ENCODE data around the gene LPIN1. TPM values are rescaled to one million over a fixed set of nuclear protein-coding genes. Genes with fewer than 3 reads are reported as not detected.

LPIN1 gene
- total and polyA plus RNA-seq, 2 of the 13 experiments (the other 11 are each of a cell fraction or from before 2014, with no cell fraction given): 9.7 to 19.4 TPM

DNA sequence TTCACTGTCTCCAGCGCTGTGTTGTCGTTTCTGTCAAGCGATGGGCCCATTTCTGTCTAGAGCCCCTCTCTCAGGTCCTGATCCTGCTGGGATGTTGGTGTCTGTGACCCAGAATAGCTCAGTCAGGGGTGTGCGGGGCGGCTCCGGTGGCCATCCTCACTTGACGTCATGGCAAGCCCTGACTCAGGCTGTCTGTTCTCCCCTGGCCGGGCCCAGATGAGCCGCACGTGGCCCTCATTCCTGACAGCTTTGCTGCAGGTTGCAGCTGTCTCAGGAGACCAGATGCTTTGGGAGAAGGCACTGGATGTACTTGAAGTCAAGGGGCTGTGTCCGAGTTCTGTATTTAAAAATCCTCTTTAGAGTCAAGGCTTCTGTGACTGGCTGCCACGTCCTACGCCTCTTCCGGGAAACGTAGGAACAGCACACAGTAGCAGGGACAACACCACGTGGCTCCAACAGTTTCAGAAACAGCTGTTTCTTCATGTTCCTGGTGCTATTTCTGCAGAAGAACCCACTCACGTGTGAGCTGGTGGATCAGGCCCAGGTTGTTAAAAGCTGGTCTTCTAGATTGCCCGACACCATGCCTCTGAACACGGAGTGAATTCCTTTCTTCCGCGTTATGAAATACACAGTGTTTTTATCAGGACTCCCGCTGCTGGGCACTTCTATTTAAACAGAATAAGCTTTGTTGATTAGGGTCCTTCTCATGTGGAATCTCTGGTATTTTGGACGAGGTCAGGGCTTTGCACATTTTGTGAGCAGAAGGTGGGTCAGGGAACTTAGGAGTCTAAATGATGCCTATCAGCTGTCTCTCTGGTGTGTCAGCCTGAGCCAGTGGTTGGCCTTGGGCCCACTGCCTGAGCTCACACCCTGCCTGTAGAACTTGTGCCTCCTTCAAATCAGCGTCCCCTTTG is 48.2 kb upstream of the LPIN1 start (continued):
- TF ChIP-seq, protein P1, sequence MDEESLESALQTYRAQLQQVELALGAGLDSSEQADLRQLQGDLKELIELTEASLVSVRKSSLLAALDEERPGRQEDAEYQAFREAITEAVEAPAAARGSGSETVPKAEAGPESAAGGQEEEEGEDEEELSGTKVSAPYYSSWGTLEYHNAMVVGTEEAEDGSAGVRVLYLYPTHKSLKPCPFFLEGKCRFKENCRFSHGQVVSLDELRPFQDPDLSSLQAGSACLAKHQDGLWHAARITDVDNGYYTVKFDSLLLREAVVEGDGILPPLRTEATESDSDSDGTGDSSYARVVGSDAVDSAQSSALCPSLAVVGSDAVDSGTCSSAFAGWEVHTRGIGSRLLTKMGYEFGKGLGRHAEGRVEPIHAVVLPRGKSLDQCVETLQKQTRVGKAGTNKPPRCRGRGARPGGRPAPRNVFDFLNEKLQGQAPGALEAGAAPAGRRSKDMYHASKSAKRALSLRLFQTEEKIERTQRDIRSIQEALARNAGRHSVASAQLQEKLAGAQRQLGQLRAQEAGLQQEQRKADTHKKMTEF (CRISPR knock-in tag; IDR thresholded peaks at IDR 0.05): peak; percentile 36; the same call in 1 of the 2 replicates
- TF ChIP-seq KDM1A (CRISPR knock-in tag; IDR thresholded peaks at IDR 0.05) (no peak), RFXANK (CRISPR knock-in tag; IDR thresholded peaks at IDR 0.05) (no peak), SP1 (IDR thresholded peaks at IDR 0.05) (no peak), SP1 (CRISPR knock-in tag; IDR thresholded peaks at IDR 0.05) (no peak), ZBTB7B (CRISPR knock-in tag; IDR thresholded peaks at IDR 0.05) (0 out of 2 replicates have a peak, but pooled peaks have one; percentile 20), BORCS8-MEF2B (CRISPR knock-in tag; IDR thresholded peaks at IDR 0.05) (peak; percentile 64; the same call in 1 of the 2 replicates), HOXD1 (CRISPR knock-in tag; IDR thresholded peaks at IDR 0.05) (no peak), NFYC (CRISPR knock-in tag; IDR thresholded peaks at IDR 0.05) (0 out of 2 replicates have a peak, but pooled peaks have one; percentile 11), ZC3H4 (CRISPR knock-in tag; IDR thresholded peaks at IDR 0.05; ENCODE audit: borderline replicate concordance) (no peak)
- TF ChIP-seq, protein P2, sequence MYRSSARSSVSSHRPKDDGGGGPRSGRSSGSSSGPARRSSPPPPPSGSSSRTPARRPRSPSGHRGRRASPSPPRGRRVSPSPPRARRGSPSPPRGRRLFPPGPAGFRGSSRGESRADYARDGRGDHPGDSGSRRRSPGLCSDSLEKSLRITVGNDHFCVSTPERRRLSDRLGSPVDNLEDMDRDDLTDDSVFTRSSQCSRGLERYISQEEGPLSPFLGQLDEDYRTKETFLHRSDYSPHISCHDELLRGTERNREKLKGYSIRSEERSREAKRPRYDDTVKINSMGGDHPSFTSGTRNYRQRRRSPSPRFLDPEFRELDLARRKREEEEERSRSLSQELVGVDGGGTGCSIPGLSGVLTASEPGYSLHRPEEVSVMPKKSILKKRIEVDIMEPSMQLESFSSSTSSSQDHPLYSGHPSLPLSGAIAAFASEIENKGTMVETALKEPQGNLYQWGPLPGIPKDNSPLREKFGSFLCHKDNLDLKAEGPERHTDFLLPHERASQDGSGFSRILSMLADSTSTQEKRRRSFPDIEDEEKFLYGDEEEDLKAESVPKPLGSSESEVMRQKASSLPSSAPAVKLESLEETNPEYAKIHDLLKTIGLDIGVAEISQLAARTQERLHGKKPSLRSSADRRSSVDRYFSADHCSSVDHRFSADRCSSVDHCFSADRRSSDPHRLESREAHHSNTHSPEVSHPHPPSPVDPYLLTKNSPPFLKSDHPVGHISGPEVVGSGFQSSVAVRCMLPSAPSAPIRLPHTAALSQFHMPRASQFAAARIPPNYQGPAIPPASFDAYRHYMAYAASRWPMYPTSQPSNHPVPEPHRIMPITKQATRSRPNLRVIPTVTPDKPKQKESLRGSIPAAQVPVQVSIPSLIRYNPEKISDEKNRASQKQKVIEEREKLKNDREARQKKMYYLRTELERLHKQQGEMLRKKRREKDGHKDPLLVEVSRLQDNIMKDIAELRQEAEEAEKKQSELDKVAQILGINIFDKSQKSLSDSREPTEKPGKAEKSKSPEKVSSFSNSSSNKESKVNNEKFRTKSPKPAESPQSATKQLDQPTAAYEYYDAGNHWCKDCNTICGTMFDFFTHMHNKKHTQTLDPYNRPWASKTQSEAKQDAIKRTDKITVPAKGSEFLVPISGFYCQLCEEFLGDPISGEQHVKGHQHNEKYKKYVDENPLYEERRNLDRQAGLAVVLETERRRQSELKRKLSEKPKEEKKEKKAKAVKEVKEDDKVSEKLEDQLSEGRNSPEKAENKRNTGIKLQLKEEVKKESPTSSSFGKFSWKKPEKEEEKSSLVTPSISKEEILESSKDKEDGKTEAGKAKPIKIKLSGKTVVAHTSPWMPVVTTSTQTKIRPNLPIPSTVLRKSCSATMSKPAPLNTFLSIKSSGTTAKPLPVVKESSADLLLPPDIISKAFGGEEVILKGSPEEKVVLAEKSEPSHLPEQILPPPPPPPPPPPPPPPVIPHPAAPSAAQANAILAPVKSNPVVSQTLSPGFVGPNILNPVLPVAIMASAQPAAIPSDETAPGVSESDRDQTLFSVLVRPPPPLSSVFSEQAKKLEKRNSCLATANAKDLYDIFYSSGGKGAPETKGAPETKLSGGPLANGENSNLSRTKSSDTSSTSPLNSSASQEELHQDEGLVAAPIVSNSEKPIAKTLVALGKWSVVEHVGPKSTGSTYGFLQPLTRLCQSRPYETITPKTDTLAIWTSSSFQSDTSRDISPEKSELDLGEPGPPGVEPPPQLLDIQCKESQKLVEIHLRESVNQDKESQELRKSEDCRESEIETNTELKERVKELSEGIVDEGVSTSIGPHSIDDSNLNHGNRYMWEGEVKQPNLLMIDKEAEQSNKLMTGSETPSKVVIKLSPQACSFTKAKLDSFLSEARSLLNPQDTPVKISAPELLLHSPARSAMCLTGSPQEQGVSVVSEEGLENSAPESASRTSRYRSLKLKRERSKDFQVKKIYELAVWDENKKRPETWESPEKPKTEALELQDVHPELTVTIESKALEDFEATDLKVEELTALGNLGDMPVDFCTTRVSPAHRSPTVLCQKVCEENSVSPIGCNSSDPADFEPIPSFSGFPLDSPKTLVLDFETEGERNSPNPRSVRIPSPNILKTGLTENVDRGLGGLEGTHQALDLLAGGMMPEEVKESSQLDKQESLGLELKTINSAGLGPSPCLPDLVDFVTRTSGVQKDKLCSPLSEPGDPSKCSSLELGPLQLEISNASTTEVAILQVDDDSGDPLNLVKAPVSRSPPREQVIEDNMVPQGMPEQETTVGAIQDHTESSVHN (CRISPR knock-in tag; IDR thresholded peaks at IDR 0.05): no peak
- TF ChIP-seq, protein P3, sequence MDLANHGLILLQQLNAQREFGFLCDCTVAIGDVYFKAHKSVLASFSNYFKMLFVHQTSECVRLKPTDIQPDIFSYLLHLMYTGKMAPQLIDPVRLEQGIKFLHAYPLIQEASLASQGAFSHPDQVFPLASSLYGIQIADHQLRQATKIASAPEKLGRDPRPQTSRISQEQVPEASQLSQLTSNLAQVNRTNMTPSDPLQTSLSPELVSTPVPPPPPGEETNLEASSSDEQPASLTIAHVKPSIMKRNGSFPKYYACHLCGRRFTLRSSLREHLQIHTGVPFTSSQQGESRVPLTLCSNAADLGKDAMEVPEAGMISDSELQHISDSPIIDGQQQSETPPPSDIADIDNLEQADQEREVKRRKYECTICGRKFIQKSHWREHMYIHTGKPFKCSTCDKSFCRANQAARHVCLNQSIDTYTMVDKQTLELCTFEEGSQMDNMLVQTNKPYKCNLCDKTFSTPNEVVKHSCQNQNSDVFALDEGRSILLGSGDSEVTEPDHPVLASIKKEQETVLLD (CRISPR knock-in tag; IDR thresholded peaks at IDR 0.05; ENCODE audit: low read depth): no peak
- TF ChIP-seq, protein P4, sequence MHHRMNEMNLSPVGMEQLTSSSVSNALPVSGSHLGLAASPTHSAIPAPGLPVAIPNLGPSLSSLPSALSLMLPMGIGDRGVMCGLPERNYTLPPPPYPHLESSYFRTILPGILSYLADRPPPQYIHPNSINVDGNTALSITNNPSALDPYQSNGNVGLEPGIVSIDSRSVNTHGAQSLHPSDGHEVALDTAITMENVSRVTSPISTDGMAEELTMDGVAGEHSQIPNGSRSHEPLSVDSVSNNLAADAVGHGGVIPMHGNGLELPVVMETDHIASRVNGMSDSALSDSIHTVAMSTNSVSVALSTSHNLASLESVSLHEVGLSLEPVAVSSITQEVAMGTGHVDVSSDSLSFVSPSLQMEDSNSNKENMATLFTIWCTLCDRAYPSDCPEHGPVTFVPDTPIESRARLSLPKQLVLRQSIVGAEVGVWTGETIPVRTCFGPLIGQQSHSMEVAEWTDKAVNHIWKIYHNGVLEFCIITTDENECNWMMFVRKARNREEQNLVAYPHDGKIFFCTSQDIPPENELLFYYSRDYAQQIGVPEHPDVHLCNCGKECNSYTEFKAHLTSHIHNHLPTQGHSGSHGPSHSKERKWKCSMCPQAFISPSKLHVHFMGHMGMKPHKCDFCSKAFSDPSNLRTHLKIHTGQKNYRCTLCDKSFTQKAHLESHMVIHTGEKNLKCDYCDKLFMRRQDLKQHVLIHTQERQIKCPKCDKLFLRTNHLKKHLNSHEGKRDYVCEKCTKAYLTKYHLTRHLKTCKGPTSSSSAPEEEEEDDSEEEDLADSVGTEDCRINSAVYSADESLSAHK (CRISPR knock-in tag; IDR thresholded peaks at IDR 0.05; ENCODE audit: borderline replicate concordance): no peak
- TF ChIP-seq, protein P5, sequence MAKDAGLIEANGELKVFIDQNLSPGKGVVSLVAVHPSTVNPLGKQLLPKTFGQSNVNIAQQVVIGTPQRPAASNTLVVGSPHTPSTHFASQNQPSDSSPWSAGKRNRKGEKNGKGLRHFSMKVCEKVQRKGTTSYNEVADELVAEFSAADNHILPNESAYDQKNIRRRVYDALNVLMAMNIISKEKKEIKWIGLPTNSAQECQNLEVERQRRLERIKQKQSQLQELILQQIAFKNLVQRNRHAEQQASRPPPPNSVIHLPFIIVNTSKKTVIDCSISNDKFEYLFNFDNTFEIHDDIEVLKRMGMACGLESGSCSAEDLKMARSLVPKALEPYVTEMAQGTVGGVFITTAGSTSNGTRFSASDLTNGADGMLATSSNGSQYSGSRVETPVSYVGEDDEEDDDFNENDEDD (CRISPR knock-in tag; IDR thresholded peaks at IDR 0.05; ENCODE audit: borderline replicate concordance): peak; percentile 81; the same call in 1 of the 2 replicates
